Stimulated activated CD8-positive, alpha-beta memory T cell treated with anti-CD3 and anti-CD28 coated beads, Interleukin-2, amount 100 ng/mL, for 1 hour (primary cell): ENCODE data around the gene PSMG1.
"Not testable (repeated sequence)": the region's sequence is repeated elsewhere in the genome, so short reads cannot be mapped to it uniquely, and the experiment has no call there.

Experiments
- DNase-seq, 2 donors: peaks; one replicate each; pipeline ENCODE4 v3.0.0-alpha.2; 2020; ENCODE audit warnings: low read depth in 2 of 2

The PSMG1 gene

DNA sequence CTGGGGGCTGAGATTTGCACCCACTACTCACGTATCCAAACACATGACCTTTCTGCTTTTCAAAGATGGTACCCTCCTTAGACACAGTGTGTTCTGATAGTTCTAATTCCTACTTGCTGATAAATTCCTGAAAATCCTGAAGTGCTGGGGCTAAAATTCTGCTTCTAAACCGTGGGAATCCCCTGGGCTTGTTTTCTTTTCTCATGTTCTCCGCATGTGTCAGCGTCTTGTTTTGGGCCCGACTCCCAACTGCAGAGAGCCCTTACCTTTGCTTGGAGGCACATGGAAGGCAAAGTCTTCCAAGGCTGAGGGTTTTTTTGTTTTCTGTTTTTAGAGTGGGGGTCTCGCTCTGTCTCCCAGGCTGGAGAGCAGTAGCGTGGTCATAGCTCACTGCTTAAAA lies 27.2 kb downstream of the PSMG1 start:
- no peak for DNase-seq

DNA sequence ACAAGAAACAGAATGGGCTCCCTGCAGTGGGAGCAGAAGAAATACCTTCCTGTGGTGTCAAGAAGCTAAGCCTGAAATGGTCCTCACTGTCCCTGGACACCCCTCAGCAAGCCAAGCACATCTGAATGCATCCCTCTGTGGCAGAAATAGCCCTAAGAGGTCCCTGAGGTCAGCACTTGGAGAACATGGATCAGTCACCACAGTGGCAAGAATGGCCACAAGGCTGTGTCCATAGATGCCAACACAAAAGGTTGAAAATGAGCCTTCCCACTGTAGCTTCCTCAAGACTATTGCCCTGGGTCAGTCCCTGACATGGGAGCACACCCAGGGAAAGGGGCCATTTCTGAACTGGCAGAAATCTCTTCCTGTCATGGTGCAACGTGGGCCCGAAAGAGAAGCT lies 27.7 kb downstream of the PSMG1 start:
- no peak for DNase-seq

DNA sequence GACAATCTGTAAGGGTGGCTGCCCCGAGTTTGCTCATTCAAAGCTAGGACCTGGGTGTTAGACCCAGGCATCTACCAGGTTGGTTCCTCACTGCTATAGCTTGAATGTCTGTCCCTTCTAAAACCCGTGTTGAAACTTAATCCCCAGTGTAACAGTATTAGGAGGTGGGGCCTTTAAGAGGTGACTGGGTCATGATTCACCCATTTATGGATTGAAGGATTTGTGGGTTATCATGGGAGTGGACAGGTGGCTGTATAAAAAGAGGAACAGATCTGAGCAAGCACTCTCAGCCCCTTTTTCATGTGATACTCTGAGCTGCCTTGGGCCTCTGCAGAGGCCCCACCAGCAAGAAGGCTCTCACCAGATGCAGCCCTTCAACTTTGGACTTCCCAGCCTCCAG lies 29.4 kb downstream of the PSMG1 start:
- DNase-seq = no peak

DNA sequence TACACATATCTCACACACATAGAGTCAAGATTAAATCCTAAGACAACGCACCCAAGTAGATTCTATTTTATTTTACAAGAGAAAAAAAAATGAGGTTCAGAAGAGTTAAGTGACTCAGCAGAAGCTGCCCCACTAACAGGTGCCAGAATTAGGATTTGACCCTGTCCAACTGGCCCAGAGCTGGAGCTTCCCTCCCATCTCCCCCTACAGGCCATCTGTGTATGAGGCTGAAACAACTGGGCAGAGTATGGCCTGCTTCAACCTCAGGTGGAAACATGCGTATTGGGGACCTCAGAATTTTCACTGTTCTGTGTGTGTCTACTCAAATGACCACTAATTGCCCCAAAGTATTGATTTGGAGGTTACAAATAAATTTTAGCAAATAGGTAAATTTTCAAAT lies 29.9 kb downstream of the PSMG1 start:
- no peak for DNase-seq

DNA sequence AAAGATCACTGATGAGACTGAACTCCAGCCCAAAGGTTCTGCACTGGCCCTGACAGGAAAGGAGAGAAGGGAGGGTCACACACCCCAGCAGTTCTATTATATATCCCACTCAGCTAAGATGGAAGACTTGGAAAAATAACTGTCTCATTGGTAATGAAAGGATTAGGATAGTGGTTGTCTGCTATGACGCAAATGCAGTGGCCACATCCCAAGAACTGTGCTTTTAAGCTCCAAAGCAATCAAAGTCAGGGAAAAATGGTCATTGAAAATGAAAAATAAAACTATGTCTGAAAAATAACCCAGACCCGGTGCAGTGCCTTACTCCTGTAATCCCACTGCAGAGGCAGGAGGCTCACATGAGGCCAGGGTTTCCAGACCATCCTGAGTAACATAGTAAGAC lies 31.0 kb downstream of the PSMG1 start:
- no peak for DNase-seq

DNA sequence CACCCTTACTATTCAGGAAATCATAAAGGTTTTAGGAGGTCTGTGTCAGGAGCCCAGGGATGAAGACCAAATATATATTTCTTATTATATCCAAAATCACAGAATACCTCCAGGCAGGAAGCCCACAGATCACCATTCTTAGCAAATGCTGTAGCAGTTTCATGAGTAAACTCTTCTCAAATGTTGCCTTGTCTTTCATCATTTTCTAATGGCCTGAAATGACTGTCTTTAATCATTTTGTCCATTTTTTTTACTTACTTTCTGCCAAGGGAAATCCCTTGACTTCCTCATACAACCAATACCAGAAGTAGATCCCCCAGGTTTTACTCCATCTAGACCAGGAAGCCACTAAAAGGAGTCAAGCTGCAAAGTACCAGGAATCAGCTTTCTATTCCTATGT lies 32.4 kb downstream of the PSMG1 start:
- DNase-seq = no peak

DNA sequence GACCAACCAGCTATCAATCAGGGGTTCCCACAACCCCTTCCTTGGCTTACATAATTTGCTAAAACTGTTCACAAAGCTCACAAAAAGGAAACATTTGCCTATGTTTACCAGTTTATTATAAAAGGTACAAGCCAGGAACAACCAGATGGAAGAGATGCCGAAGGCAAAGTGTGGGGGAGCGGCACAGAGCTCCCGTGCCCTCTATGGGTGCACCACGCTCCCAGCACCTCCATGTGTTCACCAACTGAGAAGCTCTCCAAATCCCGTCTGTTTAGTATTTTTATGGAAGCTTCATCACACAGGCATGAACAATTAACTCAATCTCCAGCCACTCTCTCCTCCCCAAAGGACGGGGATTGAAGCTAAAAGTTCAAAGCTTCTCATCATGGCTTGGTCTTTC lies 32.9 kb downstream of the PSMG1 start:
- DNase-seq = no peak

DNA sequence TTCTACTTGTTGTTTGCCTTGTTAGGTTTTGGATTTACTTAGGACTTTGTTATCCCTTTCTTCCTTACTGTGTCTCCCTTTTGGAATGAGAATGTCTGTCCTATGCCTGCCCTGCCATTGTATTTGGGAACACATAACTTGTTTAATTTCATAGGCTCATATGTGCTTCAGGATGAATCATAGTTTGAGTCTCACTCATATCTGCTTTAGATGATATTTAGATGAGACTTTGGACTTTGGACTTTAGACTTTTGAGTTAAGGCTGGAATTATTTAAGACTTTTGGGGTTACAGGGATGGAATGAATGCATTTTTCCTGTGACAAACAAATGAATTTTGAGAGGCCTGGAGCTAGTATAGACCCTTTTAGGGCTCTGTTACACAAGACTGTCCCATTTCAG lies 33.4 kb downstream of the PSMG1 start:
- DNase-seq = no peak

DNA sequence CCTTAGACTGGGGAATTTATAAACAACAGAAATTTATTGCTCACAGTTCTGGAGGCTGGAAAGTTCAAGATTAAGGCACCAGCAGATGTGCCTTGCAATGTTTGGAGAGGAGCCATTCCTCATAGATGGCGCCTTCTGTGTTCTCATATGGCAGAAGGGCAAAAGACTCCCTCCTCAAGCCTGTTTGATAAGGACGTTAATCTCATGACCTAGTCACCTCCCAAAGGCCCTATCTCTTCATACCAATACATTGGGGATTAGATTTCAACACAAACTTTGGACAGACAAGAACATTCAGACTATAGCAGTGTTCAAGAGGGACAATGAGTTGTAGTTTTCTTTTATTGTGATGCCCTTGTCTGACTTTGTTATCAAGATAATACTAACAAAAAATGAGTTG lies 34.3 kb downstream of the PSMG1 start:
- no peak for DNase-seq

DNA sequence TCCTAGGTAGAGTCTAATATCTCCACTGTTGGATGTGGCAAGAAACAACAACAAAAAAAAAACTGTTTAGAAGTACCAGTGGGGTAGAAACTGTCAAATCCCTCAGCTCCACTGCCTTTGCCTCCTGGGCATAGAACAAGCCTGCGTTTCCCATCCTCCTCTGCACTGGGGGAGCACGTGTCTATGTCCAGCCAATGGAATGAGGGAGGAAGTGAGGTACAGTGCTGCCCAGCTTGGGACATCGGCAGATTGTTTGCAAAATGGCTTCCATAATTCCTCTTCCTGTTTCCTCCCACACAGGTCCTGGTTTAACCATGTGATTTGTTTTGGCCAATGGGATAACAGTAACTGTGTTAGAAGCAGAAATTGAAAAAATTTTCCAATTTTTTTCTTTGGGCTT lies 39.1 kb downstream of the PSMG1 start:
- no peak for DNase-seq

DNA sequence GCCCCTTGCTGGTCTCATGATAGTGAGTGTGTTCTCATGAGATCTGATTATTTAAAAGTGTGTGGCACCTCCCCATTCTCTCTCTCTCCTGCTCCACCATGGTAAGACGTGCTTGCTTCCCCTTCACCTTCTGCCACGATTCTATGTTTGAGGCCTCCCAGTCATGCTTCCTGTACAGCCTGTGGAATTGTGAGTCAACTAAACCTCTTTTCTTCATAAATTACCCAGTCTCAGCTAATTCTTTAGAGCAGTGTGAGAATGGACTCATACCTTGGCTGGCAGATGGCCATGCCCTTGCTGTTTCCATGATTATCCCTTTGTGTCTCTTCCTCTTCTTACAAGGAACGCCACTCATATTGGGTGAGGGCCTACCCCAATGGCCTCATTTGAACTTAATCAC lies 40.3 kb downstream of the PSMG1 start:
- no peak for DNase-seq

DNA sequence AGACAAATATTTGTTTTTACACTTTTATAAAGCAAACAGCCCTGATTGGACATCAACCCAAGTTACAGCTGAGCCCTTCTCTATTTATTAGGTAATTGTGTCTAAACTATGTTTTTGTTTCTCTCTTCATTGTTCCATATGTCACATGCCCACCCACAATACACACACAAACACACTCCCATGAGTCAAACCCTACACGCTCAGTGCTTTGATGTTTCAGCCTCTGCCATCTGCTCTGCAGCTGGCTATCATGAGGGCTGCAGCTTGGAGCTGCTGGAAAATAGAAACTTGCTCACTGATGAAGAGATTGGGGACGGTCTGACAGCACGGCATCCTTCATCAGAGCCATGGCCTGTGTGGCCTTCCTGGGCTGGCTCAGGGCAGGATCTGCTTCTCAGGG lies 41.7 kb downstream of the PSMG1 start:
- DNase-seq = no peak

DNA sequence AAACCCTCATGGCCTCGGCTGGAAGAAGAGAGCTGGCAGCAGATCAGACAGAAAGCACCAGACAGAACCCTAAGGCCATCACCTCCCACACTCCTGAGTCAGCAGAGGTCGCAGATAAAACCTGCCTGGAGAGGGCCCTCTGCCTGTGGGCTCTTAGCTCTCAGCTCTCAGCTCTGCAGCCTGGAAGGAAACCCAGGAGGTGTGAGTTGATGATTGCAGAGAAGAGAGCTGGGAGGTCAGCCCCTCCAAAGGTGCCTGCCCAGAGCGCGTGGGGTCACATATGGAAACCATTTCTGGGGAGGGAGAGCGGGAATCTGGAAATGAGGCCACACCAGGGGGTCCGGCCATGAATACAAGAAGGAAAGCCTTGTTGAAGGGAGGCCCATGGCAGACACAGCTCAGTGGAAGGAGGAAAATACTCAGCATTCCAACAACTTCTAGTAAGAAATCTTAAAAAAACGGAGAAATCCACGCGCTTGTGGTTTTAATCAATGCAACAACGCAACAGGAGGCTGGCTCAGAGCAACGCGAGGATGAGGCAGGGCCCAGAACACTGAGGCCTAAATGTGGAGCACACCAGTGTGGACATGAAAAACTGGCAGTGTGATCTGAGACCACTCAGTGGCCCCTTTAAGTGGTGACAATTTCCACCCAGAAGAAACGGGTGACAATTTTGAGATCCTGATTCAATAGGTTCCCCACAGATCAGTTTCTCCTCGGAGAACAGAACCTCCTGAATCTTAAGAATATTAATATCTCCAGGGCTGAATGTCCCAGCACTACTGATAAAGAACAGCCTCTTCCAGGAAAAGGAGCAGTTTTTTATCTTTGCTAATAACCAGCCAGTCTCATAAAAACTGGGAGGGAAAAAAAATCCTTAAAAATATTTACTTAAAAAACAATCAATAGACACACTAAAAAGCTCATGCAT lies 45.7 kb downstream of the PSMG1 start:
- DNase-seq = no peak

DNA sequence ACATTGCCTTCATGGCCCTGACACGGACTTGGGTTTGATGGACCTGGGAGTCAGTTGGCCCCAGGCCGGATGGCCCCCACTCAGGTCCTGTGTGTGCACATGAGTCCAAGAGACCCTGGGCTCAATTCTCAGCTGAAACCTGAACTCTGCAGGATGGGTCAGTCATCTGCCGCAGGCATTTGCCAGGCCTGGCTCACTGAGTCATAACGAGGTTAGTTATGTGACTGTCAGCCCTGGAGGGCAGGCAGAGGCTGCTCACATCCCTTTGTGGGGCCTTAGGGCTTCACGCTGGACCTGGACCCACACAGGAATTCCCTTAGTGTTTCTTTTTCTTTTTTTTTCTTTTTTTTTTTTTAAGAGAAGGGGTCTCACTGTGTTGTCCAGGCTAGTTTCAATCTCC lies 46.5 kb downstream of the PSMG1 start:
- DNase-seq = no peak

DNA sequence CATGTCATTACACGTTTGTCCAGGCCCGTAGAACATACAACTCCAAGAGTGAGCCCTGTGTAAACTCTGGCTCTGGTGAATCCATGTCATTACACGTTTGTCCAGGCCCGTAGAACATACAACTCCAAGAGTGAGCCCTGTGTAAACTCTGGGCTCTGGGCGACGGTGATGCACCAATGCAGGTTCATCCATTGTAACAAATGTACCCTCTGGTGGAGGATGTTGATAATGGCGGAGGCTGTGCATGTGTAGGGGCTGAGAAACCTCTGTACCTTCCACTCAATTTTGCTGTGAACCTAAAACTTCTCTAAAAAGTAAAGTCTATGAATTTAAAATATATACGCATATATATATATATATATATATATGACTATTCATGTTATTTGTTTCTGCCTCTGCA lies 47.1 kb downstream of the PSMG1 start:
- DNase-seq = not testable (repeated sequence)

DNA sequence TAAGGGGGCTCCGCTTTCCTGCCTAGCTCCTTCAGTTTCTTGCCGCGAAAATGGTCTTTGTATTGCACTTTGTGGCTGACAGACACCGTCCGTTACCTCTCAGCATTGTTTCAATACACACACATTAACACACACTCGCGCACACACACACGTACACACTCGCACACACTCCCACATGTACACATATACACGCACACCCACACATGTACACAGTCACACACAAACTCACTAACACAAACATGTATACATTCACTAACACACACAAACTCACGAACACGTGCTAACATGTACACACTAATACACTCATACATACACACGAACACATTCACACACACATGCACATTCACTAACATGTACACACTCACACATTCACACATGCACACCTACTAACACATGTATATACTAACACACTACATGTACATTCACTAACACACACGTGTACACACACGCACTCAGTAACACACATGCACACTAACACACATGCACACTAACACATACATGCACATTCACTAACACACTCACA lies 48.9 kb downstream of the PSMG1 start:
- no peak for DNase-seq

DNA sequence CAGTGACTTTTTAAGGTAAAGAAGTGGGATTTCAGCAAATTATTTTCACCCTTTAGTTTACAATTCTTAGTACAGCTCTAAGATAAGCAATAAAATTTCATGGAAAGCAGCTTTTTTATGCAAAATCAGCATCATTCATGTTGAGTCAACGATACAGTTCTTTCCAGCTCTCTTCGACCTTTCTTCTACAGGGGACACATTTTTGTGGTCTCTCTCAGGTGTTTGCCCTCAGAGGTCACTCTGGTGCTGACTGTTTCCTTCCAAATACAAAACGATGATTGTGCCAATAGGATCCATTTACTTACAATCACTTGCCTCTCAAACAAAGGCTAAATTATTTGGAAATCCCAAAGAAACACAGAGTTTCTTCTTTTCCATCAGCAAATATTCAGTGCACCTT lies 51.0 kb downstream of the PSMG1 start:
- DNase-seq = no peak

DNA sequence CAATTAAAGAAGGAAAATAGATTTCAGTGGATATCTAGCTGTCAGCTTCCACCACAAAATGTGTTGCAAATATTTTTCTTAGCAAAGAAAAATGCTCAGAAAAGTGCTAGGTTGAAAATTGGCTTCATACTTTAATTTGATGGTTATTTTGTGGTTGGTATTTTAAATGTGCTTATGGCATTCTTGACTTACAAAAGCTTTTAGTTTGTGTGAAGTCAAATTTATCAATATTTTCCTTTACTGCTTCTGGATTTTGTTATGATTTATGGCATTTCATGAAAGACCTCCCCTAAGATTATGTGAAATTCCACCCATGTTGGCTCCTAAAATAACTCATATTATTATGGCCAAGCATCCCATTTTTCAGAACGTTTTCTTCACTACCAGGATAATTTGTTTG lies 51.5 kb downstream of the PSMG1 start:
- no peak for DNase-seq

DNA sequence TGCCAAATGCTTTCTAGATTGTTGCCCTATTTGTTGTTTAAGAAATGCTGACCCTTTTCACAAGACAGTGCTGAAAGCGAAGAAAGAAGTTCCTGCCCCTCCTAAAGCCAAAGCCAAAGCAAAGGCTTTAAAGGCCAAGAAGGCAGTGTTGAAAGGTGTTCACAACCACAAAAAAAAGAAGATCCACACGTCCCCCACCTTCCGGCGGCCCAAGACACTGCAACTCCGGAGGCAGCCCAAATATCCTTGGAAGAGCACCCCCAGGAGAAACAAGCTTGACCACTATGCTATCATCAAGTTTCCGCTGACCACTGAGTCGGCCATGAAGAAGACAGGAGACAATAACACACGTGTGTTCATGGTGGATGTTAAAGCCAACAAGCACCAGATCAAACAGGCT lies 55.7 kb downstream of the PSMG1 start:
- DNase-seq = no peak

DNA sequence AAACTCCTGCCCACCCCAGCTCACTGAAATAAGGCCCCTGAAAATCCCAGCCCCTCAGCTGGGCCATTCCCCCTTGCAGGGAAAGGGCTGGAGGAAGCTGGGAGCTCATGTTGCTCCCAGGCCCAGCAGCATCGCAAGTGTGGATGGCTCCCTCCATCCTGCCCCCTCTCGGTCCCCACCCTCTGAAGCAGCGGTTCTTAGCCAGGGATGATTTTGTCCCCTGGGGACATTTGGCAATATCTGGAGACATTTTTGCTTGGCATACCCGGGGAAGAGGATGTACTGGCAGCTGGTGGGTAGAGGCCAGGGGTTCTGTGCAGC lies 56.8 kb downstream of the PSMG1 start:
- no peak for DNase-seq

DNA sequence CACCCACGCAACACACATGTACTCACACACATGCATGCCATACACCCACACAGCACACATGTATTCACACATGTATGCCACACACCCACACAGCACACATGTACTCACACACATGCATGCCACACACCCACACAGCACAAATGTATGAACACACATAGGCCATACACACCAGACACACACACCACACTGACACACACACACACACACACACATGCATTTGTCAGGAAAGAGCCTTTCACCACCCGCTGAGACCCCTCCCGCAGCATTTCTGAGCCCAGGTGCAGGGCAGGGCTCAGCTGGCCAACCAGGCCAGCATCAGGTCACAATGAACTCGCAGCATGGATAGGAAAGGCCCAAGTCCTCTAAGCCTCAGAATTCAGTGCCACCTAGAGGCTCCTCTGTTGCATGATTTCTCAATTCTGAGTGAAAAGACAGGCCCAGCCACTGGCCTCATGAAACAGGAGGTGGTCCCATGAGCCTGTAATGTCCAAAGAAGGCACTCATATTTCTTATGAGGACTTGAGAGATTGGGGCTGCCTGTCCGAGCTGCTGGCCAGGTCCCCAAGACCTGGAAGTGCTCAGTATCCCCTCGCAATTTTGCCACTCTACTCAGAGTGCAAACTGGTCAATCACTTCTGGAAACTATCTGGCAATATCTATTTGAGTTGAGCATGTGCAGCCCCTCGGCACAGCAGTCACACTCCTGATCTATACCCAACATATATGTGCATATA lies 57.3 kb downstream of the PSMG1 start:
- DNase-seq = no peak
